ENCODE measurements around the gene MPHOSPH8. TPM values are rescaled to one million over a fixed set of nuclear protein-coding genes. Genes with fewer than 3 reads are reported as not detected.

The MPHOSPH8 gene, protein sequence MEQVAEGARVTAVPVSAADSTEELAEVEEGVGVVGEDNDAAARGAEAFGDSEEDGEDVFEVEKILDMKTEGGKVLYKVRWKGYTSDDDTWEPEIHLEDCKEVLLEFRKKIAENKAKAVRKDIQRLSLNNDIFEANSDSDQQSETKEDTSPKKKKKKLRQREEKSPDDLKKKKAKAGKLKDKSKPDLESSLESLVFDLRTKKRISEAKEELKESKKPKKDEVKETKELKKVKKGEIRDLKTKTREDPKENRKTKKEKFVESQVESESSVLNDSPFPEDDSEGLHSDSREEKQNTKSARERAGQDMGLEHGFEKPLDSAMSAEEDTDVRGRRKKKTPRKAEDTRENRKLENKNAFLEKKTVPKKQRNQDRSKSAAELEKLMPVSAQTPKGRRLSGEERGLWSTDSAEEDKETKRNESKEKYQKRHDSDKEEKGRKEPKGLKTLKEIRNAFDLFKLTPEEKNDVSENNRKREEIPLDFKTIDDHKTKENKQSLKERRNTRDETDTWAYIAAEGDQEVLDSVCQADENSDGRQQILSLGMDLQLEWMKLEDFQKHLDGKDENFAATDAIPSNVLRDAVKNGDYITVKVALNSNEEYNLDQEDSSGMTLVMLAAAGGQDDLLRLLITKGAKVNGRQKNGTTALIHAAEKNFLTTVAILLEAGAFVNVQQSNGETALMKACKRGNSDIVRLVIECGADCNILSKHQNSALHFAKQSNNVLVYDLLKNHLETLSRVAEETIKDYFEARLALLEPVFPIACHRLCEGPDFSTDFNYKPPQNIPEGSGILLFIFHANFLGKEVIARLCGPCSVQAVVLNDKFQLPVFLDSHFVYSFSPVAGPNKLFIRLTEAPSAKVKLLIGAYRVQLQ
- total RNA-seq = 27.7 TPM

DNA sequence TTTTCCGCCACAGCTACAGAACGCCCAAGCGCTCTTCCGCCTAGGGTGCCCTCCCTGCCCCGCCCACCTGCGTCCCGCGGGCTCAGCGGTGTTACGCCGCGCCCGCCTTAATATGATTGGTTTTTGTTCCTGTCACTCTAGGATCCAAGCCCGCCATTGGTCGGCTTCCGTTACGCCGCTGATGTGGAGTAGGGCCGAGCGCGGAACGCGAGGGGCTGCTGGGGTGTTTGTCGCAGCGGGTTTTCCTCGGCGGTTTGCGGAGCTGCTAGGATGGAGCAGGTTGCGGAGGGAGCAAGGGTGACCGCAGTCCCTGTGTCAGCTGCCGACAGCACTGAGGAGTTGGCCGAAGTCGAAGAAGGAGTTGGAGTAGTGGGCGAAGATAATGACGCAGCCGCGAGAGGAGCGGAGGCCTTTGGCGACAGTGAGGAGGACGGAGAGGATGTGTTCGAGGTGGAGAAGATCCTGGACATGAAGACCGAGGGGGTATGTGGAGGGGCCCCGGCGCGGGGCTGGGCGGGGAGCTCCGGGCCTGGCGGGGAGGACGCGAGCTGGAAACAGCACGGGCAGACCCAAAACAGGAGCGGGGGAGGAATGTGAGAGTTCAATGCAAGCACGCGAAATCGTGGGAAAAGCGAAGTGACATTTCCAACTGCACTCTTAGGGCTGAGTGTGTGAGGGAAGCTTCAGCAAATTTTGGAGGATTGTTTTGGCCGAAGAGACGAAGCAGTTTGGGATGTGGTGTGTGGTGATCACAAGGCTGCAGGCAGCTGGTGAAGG, at the start of gene MPHOSPH8:
MPHOSPH8 (plus strand) TSS at position 181 of the 777 bp plus-strand sequence; CDS start at position 271, 90 bp downstream.

Other genes starting within 250 kb of the MPHOSPH8 start
- 0.46 TPM for gene TPTE2, start 72.1 kb upstream of the MPHOSPH8 start, total RNA-seq
- 118 TPM for gene PSPC1, start 149.3 kb downstream of the MPHOSPH8 start, total RNA-seq
- 29.8 TPM for gene ZMYM5, start 230.0 kb downstream of the MPHOSPH8 start, total RNA-seq